Measurements from ENCODE around the gene SH3GLB2. TPM values are rescaled to one million over a fixed set of nuclear protein-coding genes. Genes with fewer than 3 reads are reported as not detected.

Gene SH3GLB2
- total and polyA plus RNA-seq, 10 of the 15 experiments (the other 5 are each of a cell fraction or from before 2014, with no cell fraction given), result 0.21 to 61.3 (median 30.8) TPM

Other genes with a start within 250 kb of the SH3GLB2 start
Only the 7 nearest of the 13 such genes appear.
- 0.17 TPM in 1 of 2 replicates, not detected in the other for gene PHYHD1, start 107.3 kb downstream of the SH3GLB2 start, total RNA-seq (2014; rRNA removed)
- not detected in 2 replicates for gene PHYHD1, start 107.3 kb downstream of the SH3GLB2 start, total RNA-seq (2014; rRNA removed; fragmentation: Illumina TruSeq; extraction: Trizol)
- not detected in 2 replicates for gene PHYHD1, start 107.3 kb downstream of the SH3GLB2 start, total RNA-seq (2021)
- gene PHYHD1, start 107.3 kb downstream of the SH3GLB2 start, polyA plus RNA-seq (2011; rRNA removed), result not detected in 2 replicates
- not detected in 2 replicates for gene PHYHD1, start 107.3 kb downstream of the SH3GLB2 start, polyA plus RNA-seq (2014; fragmentation: Illumina TruSeq; extraction: Trizol)
- gene PHYHD1, start 107.3 kb downstream of the SH3GLB2 start, polyA plus RNA-seq (2014; fragmentation: Nextera tagmentation; extraction: Ambion mirVana), result under 1 TPM in 1 of 2 experiments, not detected in 1; 0.09 TPM
- not detected in 2 replicates for gene PHYHD1, start 107.3 kb downstream of the SH3GLB2 start, polyA plus RNA-seq (2014; rRNA removed)
- gene PHYHD1, start 107.3 kb downstream of the SH3GLB2 start, polyA plus RNA-seq (2016; fragmentation: Nextera tagmentation; extraction: Ambion mirVana), result not detected
- gene DOLK, start 80.7 kb downstream of the SH3GLB2 start, total RNA-seq (2014; rRNA removed), result 15.7 and 16.9 TPM in 2 replicates
- 6.8 and 7.1 TPM in 2 replicates for gene DOLK, start 80.7 kb downstream of the SH3GLB2 start, total RNA-seq (2014; rRNA removed; fragmentation: Illumina TruSeq; extraction: Trizol)
- 9.3 and 10.9 TPM in 2 replicates for gene DOLK, start 80.7 kb downstream of the SH3GLB2 start, total RNA-seq (2021)
- 3.5 and 6.4 TPM in 2 replicates for gene DOLK, start 80.7 kb downstream of the SH3GLB2 start, polyA plus RNA-seq (2011; rRNA removed)
- 8.4 and 9.0 TPM in 2 replicates for gene DOLK, start 80.7 kb downstream of the SH3GLB2 start, polyA plus RNA-seq (2014; fragmentation: Illumina TruSeq; extraction: Trizol)
- 1 to 10 TPM; 1.9 to 3.2 TPM for gene DOLK, start 80.7 kb downstream of the SH3GLB2 start, polyA plus RNA-seq (2014; fragmentation: Nextera tagmentation; extraction: Ambion mirVana)
- 9.3 and 10.4 TPM in 2 replicates for gene DOLK, start 80.7 kb downstream of the SH3GLB2 start, polyA plus RNA-seq (2014; rRNA removed)
- gene DOLK, start 80.7 kb downstream of the SH3GLB2 start, polyA plus RNA-seq (2016; fragmentation: Nextera tagmentation; extraction: Ambion mirVana), result 10 to 100 TPM; 17.8 to 18.2 TPM
- 43.9 and 48.1 TPM in 2 replicates for gene NUP188, start 80.6 kb downstream of the SH3GLB2 start, total RNA-seq (2014; rRNA removed)
- 32.4 and 34.0 TPM in 2 replicates for gene NUP188, start 80.6 kb downstream of the SH3GLB2 start, total RNA-seq (2014; rRNA removed; fragmentation: Illumina TruSeq; extraction: Trizol)
- gene NUP188, start 80.6 kb downstream of the SH3GLB2 start, total RNA-seq (2021), result 61.3 and 71.5 TPM in 2 replicates
- gene NUP188, start 80.6 kb downstream of the SH3GLB2 start, polyA plus RNA-seq (2011; rRNA removed), result 32.1 and 52.3 TPM in 2 replicates
- 41.0 and 47.3 TPM in 2 replicates for gene NUP188, start 80.6 kb downstream of the SH3GLB2 start, polyA plus RNA-seq (2014; fragmentation: Illumina TruSeq; extraction: Trizol)
- gene NUP188, start 80.6 kb downstream of the SH3GLB2 start, polyA plus RNA-seq (2014; fragmentation: Nextera tagmentation; extraction: Ambion mirVana), result 1 to 10 TPM; 1.4 to 3.5 TPM
- gene NUP188, start 80.6 kb downstream of the SH3GLB2 start, polyA plus RNA-seq (2014; rRNA removed), result 49.6 and 51.2 TPM in 2 replicates
- gene NUP188, start 80.6 kb downstream of the SH3GLB2 start, polyA plus RNA-seq (2016; fragmentation: Nextera tagmentation; extraction: Ambion mirVana), result 10 to 100 TPM; 72.9 to 73.7 TPM
- 15.5 and 15.8 TPM in 2 replicates for gene MIGA2, start 8.3 kb upstream of the SH3GLB2 start, total RNA-seq (2014; rRNA removed)
- gene MIGA2, start 8.3 kb upstream of the SH3GLB2 start, total RNA-seq (2014; rRNA removed; fragmentation: Illumina TruSeq; extraction: Trizol), result 7.9 and 8.1 TPM in 2 replicates
- gene MIGA2, start 8.3 kb upstream of the SH3GLB2 start, total RNA-seq (2021), result 27.8 and 31.0 TPM in 2 replicates
- gene MIGA2, start 8.3 kb upstream of the SH3GLB2 start, polyA plus RNA-seq (2011; rRNA removed), result 6.2 and 9.5 TPM in 2 replicates
- gene MIGA2, start 8.3 kb upstream of the SH3GLB2 start, polyA plus RNA-seq (2014; fragmentation: Illumina TruSeq; extraction: Trizol), result 1.5 and 6.7 TPM in 2 replicates
- under 1 TPM; 0.14 to 0.77 TPM for gene MIGA2, start 8.3 kb upstream of the SH3GLB2 start, polyA plus RNA-seq (2014; fragmentation: Nextera tagmentation; extraction: Ambion mirVana)
- gene MIGA2, start 8.3 kb upstream of the SH3GLB2 start, polyA plus RNA-seq (2014; rRNA removed), result 27.3 and 28.0 TPM in 2 replicates
- gene MIGA2, start 8.3 kb upstream of the SH3GLB2 start, polyA plus RNA-seq (2016; fragmentation: Nextera tagmentation; extraction: Ambion mirVana), result 10 to 100 TPM; 18.2 to 21.0 TPM
- 12.6 and 13.0 TPM in 2 replicates for gene DOLPP1, start 52.8 kb upstream of the SH3GLB2 start, total RNA-seq (2014; rRNA removed)
- gene DOLPP1, start 52.8 kb upstream of the SH3GLB2 start, total RNA-seq (2014; rRNA removed; fragmentation: Illumina TruSeq; extraction: Trizol), result 8.6 and 10.0 TPM in 2 replicates
- 15.2 TPM in 2 replicates for gene DOLPP1, start 52.8 kb upstream of the SH3GLB2 start, total RNA-seq (2021)
- gene DOLPP1, start 52.8 kb upstream of the SH3GLB2 start, polyA plus RNA-seq (2011; rRNA removed), result 8.0 and 13.2 TPM in 2 replicates
- 6.6 and 13.6 TPM in 2 replicates for gene DOLPP1, start 52.8 kb upstream of the SH3GLB2 start, polyA plus RNA-seq (2014; fragmentation: Illumina TruSeq; extraction: Trizol)
- 1 to 10 TPM in 1 of 2 experiments, under 1 TPM in 1; 0.76 to 3.5 TPM for gene DOLPP1, start 52.8 kb upstream of the SH3GLB2 start, polyA plus RNA-seq (2014; fragmentation: Nextera tagmentation; extraction: Ambion mirVana)
- 17.4 and 19.9 TPM in 2 replicates for gene DOLPP1, start 52.8 kb upstream of the SH3GLB2 start, polyA plus RNA-seq (2014; rRNA removed)
- gene DOLPP1, start 52.8 kb upstream of the SH3GLB2 start, polyA plus RNA-seq (2016; fragmentation: Nextera tagmentation; extraction: Ambion mirVana), result 10 to 100 TPM; 18.9 to 19.2 TPM
- 2.0 TPM in 2 replicates for gene CRAT, start 82.5 kb upstream of the SH3GLB2 start, total RNA-seq (2014; rRNA removed)
- gene CRAT, start 82.5 kb upstream of the SH3GLB2 start, total RNA-seq (2014; rRNA removed; fragmentation: Illumina TruSeq; extraction: Trizol), result 0.60 and 0.89 TPM in 2 replicates
- gene CRAT, start 82.5 kb upstream of the SH3GLB2 start, total RNA-seq (2021), result 2.9 and 3.4 TPM in 2 replicates
- 0.32 and 0.61 TPM in 2 replicates for gene CRAT, start 82.5 kb upstream of the SH3GLB2 start, polyA plus RNA-seq (2011; rRNA removed)
- 0.79 and 1.5 TPM in 2 replicates for gene CRAT, start 82.5 kb upstream of the SH3GLB2 start, polyA plus RNA-seq (2014; fragmentation: Illumina TruSeq; extraction: Trizol)
- under 1 TPM; 0.10 to 0.47 TPM for gene CRAT, start 82.5 kb upstream of the SH3GLB2 start, polyA plus RNA-seq (2014; fragmentation: Nextera tagmentation; extraction: Ambion mirVana)
- 2.0 and 2.7 TPM in 2 replicates for gene CRAT, start 82.5 kb upstream of the SH3GLB2 start, polyA plus RNA-seq (2014; rRNA removed)
- gene CRAT, start 82.5 kb upstream of the SH3GLB2 start, polyA plus RNA-seq (2016; fragmentation: Nextera tagmentation; extraction: Ambion mirVana), result 1 to 10 TPM; 3.2 to 3.4 TPM
- 86.2 and 91.7 TPM in 2 replicates for gene PTPA, start 83.1 kb upstream of the SH3GLB2 start, total RNA-seq (2014; rRNA removed)
- 42.9 and 45.6 TPM in 2 replicates for gene PTPA, start 83.1 kb upstream of the SH3GLB2 start, total RNA-seq (2014; rRNA removed; fragmentation: Illumina TruSeq; extraction: Trizol)
- gene PTPA, start 83.1 kb upstream of the SH3GLB2 start, total RNA-seq (2021), result 91.3 and 100 TPM in 2 replicates
- gene PTPA, start 83.1 kb upstream of the SH3GLB2 start, polyA plus RNA-seq (2011; rRNA removed), result 90.9 and 111 TPM in 2 replicates
- 56.2 and 61.6 TPM in 2 replicates for gene PTPA, start 83.1 kb upstream of the SH3GLB2 start, polyA plus RNA-seq (2014; fragmentation: Illumina TruSeq; extraction: Trizol)
- gene PTPA, start 83.1 kb upstream of the SH3GLB2 start, polyA plus RNA-seq (2014; fragmentation: Nextera tagmentation; extraction: Ambion mirVana), result 1 to 10 TPM; 1.6 to 3.2 TPM
- gene PTPA, start 83.1 kb upstream of the SH3GLB2 start, polyA plus RNA-seq (2014; rRNA removed), result 69.6 and 81.5 TPM in 2 replicates
- gene PTPA, start 83.1 kb upstream of the SH3GLB2 start, polyA plus RNA-seq (2016; fragmentation: Nextera tagmentation; extraction: Ambion mirVana), result 10 to 100 TPM; 48.3 to 54.0 TPM